ENCODE data around the gene SAMD4A. TPM values are rescaled to one million over a fixed set of nuclear protein-coding genes. Genes with fewer than 3 reads are reported as not detected.

Gene SAMD4A
- total RNA-seq, 1 donor from 2014 or later: 52.2 TPM

DNA sequence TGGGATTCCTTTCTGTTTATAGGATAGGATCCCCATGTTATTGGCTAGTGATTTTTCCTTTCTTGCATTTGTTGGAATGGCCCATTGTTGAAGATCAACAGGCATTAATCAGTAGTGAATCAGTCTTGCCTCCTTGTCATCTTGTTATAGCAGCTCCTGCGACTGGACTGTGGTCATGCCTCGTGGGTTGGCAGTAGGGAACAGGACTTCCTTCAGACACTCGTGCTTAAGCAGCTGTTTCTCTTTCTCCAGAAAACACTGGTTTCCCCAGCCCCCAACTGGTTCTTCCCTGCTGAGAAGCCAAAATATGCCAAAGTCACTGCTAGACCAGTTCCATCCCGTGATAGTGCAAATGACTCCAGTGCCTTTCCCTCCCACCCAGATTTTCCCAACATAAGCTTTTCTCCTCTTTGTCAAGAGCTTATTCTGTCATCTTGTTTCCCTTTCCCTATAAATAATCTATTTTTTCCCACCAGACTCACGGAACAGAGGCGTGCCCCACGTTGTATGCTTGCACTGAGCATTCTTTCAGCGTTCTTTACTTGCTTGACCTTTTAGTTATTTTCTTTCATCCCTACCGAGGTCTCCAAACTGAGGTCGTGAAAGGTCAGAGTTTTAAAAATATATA, 83.5 kb downstream of the SAMD4A start:
- no peak overlapping the region for H3K4me3 ChIP-seq (ENCODE audit: low read length in 3 of 3)
- H3K4me1 ChIP-seq (ENCODE audit: control insufficient read depth in 3 of 3, insufficient read depth in 3 of 3, low read length in 3 of 3): peaks cover 62 to 70% (median 66%) of the 10 kb centered on the region in 3 donors
- H3K36me3 ChIP-seq (ENCODE audit: control insufficient read depth in 3 of 3, insufficient read depth in 3 of 3, low read length in 3 of 3): no peaks in the 10 kb centered on the region
- H3K9ac ChIP-seq (ENCODE audit: low read depth in 1 of 3, low read length in 3 of 3): peak overlapping the region in 1 of 3 donors; percentile 10
- H3K9me3 ChIP-seq (ENCODE audit: control insufficient read depth in 3 of 3, low read length in 3 of 3): no peaks in the 10 kb centered on the region
- no peaks in the 10 kb centered on the region for H3K27me3 ChIP-seq (ENCODE audit: control insufficient read depth in 3 of 3, insufficient read depth in 3 of 3, low read length in 3 of 3)
- peak overlapping the region; percentile 79 for H3K27ac ChIP-seq (ENCODE audit: low read depth, low read length)

DNA sequence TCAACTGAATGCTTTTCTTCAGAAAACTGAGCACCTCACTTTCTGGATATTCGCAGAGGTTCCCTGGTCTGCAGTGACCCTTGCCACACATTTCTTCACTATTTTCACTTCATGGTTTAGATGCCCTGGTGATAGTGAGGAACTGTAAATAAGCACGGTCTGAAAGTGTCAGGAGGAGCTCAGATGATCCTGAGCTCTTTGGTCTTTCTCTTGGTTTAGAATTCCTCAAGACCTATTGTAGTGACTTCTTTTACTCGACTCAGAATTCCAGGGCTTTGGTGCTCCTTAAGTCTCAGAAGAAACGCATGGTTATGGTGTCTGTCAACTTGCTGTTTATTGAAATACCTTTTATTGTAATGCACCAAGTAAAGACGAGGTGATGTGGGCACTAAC, 84.0 kb downstream of the SAMD4A start:
- no peak overlapping the region for H3K4me3 ChIP-seq (ENCODE audit: low read length in 3 of 3)

DNA sequence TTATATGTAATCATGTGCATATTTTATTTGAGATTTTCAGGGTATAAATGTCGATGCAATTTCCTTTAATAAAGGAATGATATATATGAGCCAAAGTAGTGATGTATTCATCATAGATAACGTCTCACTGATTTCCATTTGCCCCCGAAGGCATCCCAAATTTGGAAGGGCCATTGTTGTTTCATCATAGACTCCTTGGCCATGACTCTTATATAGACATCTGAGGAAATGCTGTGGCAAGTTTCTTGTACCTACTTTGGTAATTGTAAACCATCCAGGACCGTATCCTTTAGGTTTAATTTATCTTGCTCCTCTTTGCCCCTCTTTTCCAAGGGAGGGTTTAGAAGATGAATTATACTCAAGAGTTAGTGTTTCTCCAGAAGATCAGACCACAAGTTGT, 84.7 kb downstream of the SAMD4A start:
- no peaks in the 10 kb centered on the region for H3K9me3 ChIP-seq (ENCODE audit: control insufficient read depth in 3 of 3, low read length in 3 of 3)
- H3K9ac ChIP-seq (ENCODE audit: low read depth in 1 of 3, low read length in 3 of 3): peak overlapping the region in 2 of 3 donors; percentile 27 to 35
- H3K27ac ChIP-seq (ENCODE audit: low read depth, low read length): peak overlapping the region; percentile 79
- peaks cover 58 to 63% (median 61%) of the 10 kb centered on the region in 3 donors for H3K4me1 ChIP-seq (ENCODE audit: control insufficient read depth in 3 of 3, insufficient read depth in 3 of 3, low read length in 3 of 3)
- no peaks in the 10 kb centered on the region for H3K27me3 ChIP-seq (ENCODE audit: control insufficient read depth in 3 of 3, insufficient read depth in 3 of 3, low read length in 3 of 3)
- H3K36me3 ChIP-seq (ENCODE audit: control insufficient read depth in 3 of 3, insufficient read depth in 3 of 3, low read length in 3 of 3): no peaks in the 10 kb centered on the region
- peak overlapping the region in 1 of 3 donors; percentile 15 for H3K4me3 ChIP-seq (ENCODE audit: low read length in 3 of 3)

More for the DNA sequence above, 84.0 kb downstream of the SAMD4A start:
- Histone ChIP-seq H3K9ac (ENCODE audit: low read depth in 1 of 3, low read length in 3 of 3) (peak overlapping the region in 1 of 3 donors; percentile 10), H3K36me3 (ENCODE audit: control insufficient read depth in 3 of 3, insufficient read depth in 3 of 3, low read length in 3 of 3) (no peaks in the 10 kb centered on the region), H3K4me1 (ENCODE audit: control insufficient read depth in 3 of 3, insufficient read depth in 3 of 3, low read length in 3 of 3) (peaks cover 62 to 70% (median 66%) of the 10 kb centered on the region in 3 donors), H3K9me3 (ENCODE audit: control insufficient read depth in 3 of 3, low read length in 3 of 3) (no peaks in the 10 kb centered on the region), H3K27ac (ENCODE audit: low read depth, low read length) (peak overlapping the region; percentile 79), H3K27me3 (ENCODE audit: control insufficient read depth in 3 of 3, insufficient read depth in 3 of 3, low read length in 3 of 3) (no peaks in the 10 kb centered on the region)

DNA sequence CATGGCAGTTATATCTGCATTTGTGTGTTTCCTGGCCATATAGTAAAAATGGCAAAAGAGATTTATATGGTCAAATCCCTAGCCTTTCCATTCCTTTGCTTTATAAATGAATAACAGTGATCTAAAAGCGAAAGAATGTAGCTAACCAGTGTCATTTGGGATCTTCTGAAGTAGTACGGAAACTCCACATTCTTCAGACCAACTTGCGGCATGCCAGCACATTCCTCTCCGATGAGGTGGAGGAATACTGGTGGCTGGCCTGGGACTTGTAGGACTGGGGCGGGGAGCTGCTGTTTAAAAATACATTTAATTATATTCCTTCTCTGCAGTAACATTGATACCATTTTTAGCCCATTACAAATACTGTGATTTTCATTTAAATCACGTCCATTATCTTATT, 85.3 kb downstream of the SAMD4A start:
- Histone ChIP-seq H3K27me3 (ENCODE audit: control insufficient read depth in 3 of 3, insufficient read depth in 3 of 3, low read length in 3 of 3) (no peaks in the 10 kb centered on the region), H3K27ac (ENCODE audit: low read depth, low read length) (peak overlapping the region; percentile 79), H3K9me3 (ENCODE audit: control insufficient read depth in 3 of 3, low read length in 3 of 3) (no peaks in the 10 kb centered on the region), H3K4me3 (ENCODE audit: low read length in 3 of 3) (peak overlapping the region in 2 of 3 donors; percentile 15 to 46), H3K36me3 (ENCODE audit: control insufficient read depth in 3 of 3, insufficient read depth in 3 of 3, low read length in 3 of 3) (no peaks in the 10 kb centered on the region), H3K9ac (ENCODE audit: low read depth in 1 of 3, low read length in 3 of 3) (peak overlapping the region; percentile 42 to 73 (median 50)), H3K4me1 (ENCODE audit: control insufficient read depth in 3 of 3, insufficient read depth in 3 of 3, low read length in 3 of 3) (peaks cover 58 to 62% (median 59%) of the 10 kb centered on the region in 3 donors)

DNA sequence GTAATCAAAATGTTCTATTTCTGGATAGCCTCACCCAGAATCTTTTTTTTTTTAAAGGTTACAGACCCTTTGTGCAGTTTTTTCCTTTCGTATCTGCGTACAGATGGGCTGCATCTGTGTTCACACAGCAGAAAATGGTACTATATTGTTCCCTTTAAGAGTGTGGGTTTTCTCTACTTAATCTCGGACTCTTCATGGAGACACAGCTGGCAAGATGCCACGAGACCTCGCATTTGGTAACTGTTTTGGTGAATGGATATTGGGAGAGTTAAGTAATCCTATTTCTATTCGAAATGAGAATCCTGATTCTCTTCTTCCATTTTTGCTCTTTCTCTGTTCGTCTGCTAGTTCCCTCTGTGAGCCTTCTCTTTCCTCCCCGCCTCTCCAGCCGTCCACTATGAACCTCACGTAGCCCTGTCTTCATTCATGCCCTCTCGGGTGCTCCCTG, 85.7 kb downstream of the SAMD4A start:
- peak overlapping the region; percentile 79 for H3K27ac ChIP-seq (ENCODE audit: low read depth, low read length)
- no peaks in the 10 kb centered on the region for H3K36me3 ChIP-seq (ENCODE audit: control insufficient read depth in 3 of 3, insufficient read depth in 3 of 3, low read length in 3 of 3)
- H3K9me3 ChIP-seq (ENCODE audit: control insufficient read depth in 3 of 3, low read length in 3 of 3): no peaks in the 10 kb centered on the region
- H3K27me3 ChIP-seq (ENCODE audit: control insufficient read depth in 3 of 3, insufficient read depth in 3 of 3, low read length in 3 of 3): no peaks in the 10 kb centered on the region
- peak overlapping the region; percentile 42 to 73 (median 50) for H3K9ac ChIP-seq (ENCODE audit: low read depth in 1 of 3, low read length in 3 of 3)
- peaks cover 58 to 61% (median 59%) of the 10 kb centered on the region in 3 donors for H3K4me1 ChIP-seq (ENCODE audit: control insufficient read depth in 3 of 3, insufficient read depth in 3 of 3, low read length in 3 of 3)
- peak overlapping the region; percentile 24 to 54 (median 46) for H3K4me3 ChIP-seq (ENCODE audit: low read length in 3 of 3)

DNA sequence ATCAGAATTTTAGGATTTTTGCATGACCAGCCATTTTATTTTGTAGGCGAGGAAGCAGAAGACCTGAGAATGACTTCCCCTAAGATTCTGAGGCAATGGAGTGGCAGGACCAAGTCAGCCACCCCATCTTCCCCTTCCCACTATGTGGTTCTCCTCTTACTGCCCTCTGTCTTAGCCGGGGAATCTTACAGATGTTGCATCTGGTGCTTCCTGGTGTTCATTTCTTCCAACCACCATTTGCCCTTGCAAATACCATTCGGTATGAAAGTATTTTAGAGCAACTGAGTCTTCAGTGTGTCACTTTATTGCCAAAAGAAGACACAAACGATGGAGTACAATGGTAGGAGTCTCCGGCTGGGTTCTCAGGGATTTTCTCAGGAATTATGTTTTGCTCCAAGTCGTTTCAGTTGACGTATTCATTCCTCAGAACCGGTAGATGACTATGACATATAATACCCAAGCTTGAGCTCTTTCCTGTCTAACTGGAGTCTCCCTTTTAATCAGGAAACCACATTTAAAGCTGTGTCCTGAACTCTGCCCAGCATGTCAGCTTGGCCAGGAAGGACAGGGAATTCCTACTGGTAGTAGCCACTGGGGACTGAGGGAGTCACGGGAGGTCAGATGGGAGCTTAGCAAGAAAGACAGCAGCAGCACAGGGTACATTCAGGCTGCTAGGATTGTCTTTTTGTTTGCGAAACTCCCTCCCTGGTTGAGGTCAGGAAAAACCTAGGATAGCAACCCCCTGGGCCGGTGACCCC, 87.0 kb downstream of the SAMD4A start:
- H3K9ac ChIP-seq (ENCODE audit: low read depth in 1 of 3, low read length in 3 of 3): peak overlapping the region in 2 of 3 donors; percentile 42 to 45
- no peaks in the 10 kb centered on the region for H3K9me3 ChIP-seq (ENCODE audit: control insufficient read depth in 3 of 3, low read length in 3 of 3)
- H3K4me1 ChIP-seq (ENCODE audit: control insufficient read depth in 3 of 3, insufficient read depth in 3 of 3, low read length in 3 of 3): peaks cover 57% of the 10 kb centered on the region in 3 donors
- H3K36me3 ChIP-seq (ENCODE audit: control insufficient read depth in 3 of 3, insufficient read depth in 3 of 3, low read length in 3 of 3): no peaks in the 10 kb centered on the region
- H3K27me3 ChIP-seq (ENCODE audit: control insufficient read depth in 3 of 3, insufficient read depth in 3 of 3, low read length in 3 of 3): no peaks in the 10 kb centered on the region
- H3K27ac ChIP-seq (ENCODE audit: low read depth, low read length): peak overlapping the region; percentile 83
- H3K4me3 ChIP-seq (ENCODE audit: low read length in 3 of 3): peak overlapping the region; percentile 22 to 45 (median 40)

DNA sequence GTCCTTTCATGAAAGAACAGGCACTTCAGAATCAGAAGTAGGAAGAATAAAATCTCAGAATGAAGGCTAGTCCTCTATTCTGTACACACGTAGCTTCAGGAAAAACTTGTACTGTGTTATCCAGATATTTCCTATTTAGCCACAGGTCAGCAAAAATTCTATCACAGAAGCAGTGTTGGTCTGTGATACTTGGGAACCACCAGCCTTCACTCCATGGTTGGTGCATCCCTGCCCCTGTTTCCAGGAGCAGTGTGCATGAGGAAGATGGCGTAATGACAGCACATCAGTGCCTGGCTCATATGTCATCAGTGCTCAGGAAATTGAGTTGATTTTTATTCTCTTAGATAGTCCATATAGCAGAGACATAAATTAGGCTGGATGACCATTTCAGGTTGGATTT, 87.7 kb downstream of the SAMD4A start:
- Histone ChIP-seq H3K27me3 (ENCODE audit: control insufficient read depth in 3 of 3, insufficient read depth in 3 of 3, low read length in 3 of 3) (no peaks in the 10 kb centered on the region), H3K4me1 (ENCODE audit: control insufficient read depth in 3 of 3, insufficient read depth in 3 of 3, low read length in 3 of 3) (peaks cover 55 to 60% (median 60%) of the 10 kb centered on the region in 3 donors), H3K9ac (ENCODE audit: low read depth in 1 of 3, low read length in 3 of 3) (peak overlapping the region in 2 of 3 donors; percentile 42 to 45)

DNA sequence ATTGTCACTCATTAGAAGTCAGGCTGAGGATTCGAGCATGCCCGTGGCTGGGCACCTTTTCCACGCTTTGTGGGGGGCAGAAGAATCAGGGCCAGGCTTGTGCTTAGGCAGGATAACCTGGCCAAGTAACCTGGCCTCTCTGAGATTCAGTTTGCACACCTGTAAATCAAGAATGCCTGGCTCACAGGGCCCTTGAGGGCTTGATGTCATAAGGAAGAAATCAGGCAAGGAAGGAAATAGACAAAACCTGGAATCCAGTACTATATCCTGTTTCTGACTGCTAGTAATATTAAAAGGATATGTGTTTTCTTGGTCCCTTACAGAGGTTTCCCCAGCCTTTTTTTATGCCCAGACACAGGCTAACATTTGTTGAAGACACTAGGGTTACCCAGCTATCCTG, 91.9 kb downstream of the SAMD4A start:
- peaks cover 33 to 50% (median 49%) of the 10 kb centered on the region in 3 donors for H3K4me1 ChIP-seq (ENCODE audit: control insufficient read depth in 3 of 3, insufficient read depth in 3 of 3, low read length in 3 of 3)
- no peaks in the 10 kb centered on the region for H3K27me3 ChIP-seq (ENCODE audit: control insufficient read depth in 3 of 3, insufficient read depth in 3 of 3, low read length in 3 of 3)
- H3K36me3 ChIP-seq (ENCODE audit: control insufficient read depth in 3 of 3, insufficient read depth in 3 of 3, low read length in 3 of 3): no peaks in the 10 kb centered on the region
- no peaks in the 10 kb centered on the region for H3K9me3 ChIP-seq (ENCODE audit: control insufficient read depth in 3 of 3, low read length in 3 of 3)
- H3K9ac ChIP-seq (ENCODE audit: low read depth in 1 of 3, low read length in 3 of 3): no peak overlapping the region
- H3K27ac ChIP-seq (ENCODE audit: low read depth, low read length): peak overlapping the region; percentile 21
- H3K4me3 ChIP-seq (ENCODE audit: low read length in 3 of 3): no peak overlapping the region

More for the DNA sequence above, 87.7 kb downstream of the SAMD4A start:
- Histone ChIP-seq H3K9me3 (ENCODE audit: control insufficient read depth in 3 of 3, low read length in 3 of 3) (no peaks in the 10 kb centered on the region), H3K27ac (ENCODE audit: low read depth, low read length) (peak overlapping the region; percentile 83), H3K36me3 (ENCODE audit: control insufficient read depth in 3 of 3, insufficient read depth in 3 of 3, low read length in 3 of 3) (no peaks in the 10 kb centered on the region), H3K4me3 (ENCODE audit: low read length in 3 of 3) (no peak overlapping the region)

DNA sequence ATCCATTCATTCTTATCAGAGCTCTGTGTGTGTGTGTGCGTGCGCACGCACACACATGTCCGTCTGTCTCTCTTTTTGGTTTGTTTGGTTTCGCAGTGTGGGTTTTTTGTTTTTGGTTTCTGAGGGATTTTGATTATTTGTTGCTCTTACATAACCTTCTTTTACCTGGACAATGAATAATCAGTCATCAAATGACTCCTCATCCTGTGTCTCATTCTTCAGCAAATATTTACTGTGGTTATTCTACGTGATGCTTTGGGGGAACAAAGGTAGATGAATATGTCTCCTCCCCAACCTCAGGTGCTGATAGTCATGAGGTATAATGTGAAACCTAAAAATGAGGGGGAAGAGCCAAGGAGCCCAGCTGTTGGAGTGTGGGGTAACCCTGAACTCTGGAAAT, 92.4 kb downstream of the SAMD4A start:
- Histone ChIP-seq H3K9ac (ENCODE audit: low read depth in 1 of 3, low read length in 3 of 3) (no peak overlapping the region), H3K4me1 (ENCODE audit: control insufficient read depth in 3 of 3, insufficient read depth in 3 of 3, low read length in 3 of 3) (peaks cover 28 to 45% (median 43%) of the 10 kb centered on the region in 3 donors), H3K27me3 (ENCODE audit: control insufficient read depth in 3 of 3, insufficient read depth in 3 of 3, low read length in 3 of 3) (no peaks in the 10 kb centered on the region), H3K36me3 (ENCODE audit: control insufficient read depth in 3 of 3, insufficient read depth in 3 of 3, low read length in 3 of 3) (no peaks in the 10 kb centered on the region), H3K27ac (ENCODE audit: low read depth, low read length) (peak overlapping the region; percentile 21), H3K9me3 (ENCODE audit: control insufficient read depth in 3 of 3, low read length in 3 of 3) (no peaks in the 10 kb centered on the region), H3K4me3 (ENCODE audit: low read length in 3 of 3) (no peak overlapping the region)

DNA sequence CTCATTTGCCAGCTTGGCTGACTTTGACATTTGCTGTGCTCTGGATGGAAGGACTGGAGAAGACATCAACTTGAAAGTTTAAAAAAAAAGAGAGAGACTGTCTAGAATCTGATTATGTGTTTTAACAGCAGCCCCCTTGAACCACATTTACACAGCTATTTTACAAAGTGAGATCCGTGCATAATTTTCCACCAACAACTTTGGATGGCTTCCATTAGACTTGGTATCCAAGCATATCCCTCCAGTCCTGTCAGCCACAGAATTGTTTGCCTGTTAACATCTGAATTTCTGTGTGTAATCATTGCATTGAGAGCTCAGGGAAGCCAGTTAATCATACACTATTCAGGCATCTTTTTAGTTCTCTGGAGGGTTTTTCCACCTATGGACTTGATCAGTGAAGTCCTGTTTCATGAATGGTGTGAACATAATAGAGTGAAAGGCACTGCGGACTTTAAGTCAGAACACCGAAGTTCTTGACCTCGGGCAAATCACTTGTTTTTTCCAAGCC, 93.7 kb downstream of the SAMD4A start:
- no peaks in the 10 kb centered on the region for H3K36me3 ChIP-seq (ENCODE audit: control insufficient read depth in 3 of 3, insufficient read depth in 3 of 3, low read length in 3 of 3)
- H3K27me3 ChIP-seq (ENCODE audit: control insufficient read depth in 3 of 3, insufficient read depth in 3 of 3, low read length in 3 of 3): no peaks in the 10 kb centered on the region
- no peak overlapping the region for H3K9ac ChIP-seq (ENCODE audit: low read depth in 1 of 3, low read length in 3 of 3)
- no peaks in the 10 kb centered on the region for H3K9me3 ChIP-seq (ENCODE audit: control insufficient read depth in 3 of 3, low read length in 3 of 3)
- peaks cover 23 to 40% (median 37%) of the 10 kb centered on the region in 3 donors for H3K4me1 ChIP-seq (ENCODE audit: control insufficient read depth in 3 of 3, insufficient read depth in 3 of 3, low read length in 3 of 3)
- H3K4me3 ChIP-seq (ENCODE audit: low read length in 3 of 3): no peak overlapping the region
- H3K27ac ChIP-seq (ENCODE audit: low read depth, low read length): no peak overlapping the region
